NCI-H1417 treated with DMSO at 0.1 percent for 48 hours (cell line): ENCODE measurements around the gene OR5M8.

Experiments used
- DNase-seq: peaks from one replicate; lab custom pipeline; 2025; lab: John Stamatoyannopoulos, UW

OR5M8 gene

DNA sequence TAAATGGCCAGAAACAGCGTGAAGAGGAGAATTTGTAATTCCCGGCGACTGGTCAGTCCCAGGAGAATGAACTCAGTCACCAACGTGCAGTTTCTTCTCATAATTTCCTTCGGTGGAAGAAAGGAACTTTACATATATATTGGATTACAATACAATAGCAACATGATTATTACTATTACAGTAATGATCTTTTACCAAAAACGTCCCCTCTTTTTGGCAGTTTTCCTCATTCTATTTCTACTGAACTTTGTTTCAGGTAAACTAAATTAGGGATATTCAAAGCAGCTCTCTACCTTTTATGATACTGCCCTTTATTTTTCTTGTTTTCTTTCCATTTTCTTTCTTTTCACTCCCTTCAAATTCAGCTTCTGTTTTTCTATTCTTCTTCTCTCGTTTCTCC is at the start of gene OR5M8:
Gene OR5M8, minus strand, starts transcription at position 101 of the 400 bp plus-strand sequence. Its CDS starts 0 bp downstream, at position 101.
- DNase-seq = no peak

DNA sequence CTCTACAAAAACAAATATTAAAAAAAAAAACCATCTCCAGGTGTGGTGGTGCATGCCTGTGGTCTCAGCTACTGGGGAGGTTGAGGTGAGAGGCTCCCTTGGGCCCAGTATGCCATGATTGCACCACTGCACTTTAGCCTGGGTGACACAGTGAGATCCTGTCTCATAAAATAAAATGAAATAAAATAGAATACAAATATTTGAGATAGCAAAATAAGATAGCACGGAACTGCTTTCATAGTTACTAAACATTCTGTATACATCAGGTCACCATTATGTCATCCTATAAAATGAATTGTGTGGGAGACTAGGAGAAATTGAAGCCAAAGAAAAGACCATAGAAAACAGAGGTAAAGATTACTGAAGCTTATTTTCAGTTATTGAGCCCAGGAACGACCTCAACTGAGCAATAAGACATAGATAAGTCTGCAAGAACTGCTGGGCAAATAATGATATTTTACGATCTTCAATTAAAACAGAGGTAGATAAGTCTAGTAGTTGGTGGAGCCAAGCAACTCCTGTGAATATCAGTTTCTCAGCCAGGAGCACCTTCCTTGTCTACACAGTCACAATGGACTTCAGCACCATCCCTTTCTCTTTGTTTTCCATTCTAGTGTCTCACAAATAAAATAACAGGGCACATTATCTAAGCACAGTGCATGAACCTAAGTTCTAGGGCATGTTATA is 42.0 kb upstream of the OR5M8 start:
- no peak for DNase-seq

GRCh38 chr11:56531856-56532255 is 40.7 kb upstream of the OR5M8 start:
- DNase-seq = no peak

- DNase-seq = no peak
Measured at GRCh38 chr11:56522008-56522407, 30.8 kb upstream of the OR5M8 start.

- no peak for DNase-seq
Measured at GRCh38 chr11:56513280-56513679, 22.1 kb upstream of the OR5M8 start.

GRCh38 chr11:56509439-56509838 is 18.3 kb upstream of the OR5M8 start:
- no peak for DNase-seq

GRCh38 chr11:56497010-56497409 is 5.8 kb upstream of the OR5M8 start:
- no peak for DNase-seq

GRCh38 chr11:56495117-56495516 is 3.9 kb upstream of the OR5M8 start:
- no peak for DNase-seq

GRCh38 chr11:56486801-56487200 is 4.4 kb downstream of the OR5M8 start:
- no peak for DNase-seq

DNA sequence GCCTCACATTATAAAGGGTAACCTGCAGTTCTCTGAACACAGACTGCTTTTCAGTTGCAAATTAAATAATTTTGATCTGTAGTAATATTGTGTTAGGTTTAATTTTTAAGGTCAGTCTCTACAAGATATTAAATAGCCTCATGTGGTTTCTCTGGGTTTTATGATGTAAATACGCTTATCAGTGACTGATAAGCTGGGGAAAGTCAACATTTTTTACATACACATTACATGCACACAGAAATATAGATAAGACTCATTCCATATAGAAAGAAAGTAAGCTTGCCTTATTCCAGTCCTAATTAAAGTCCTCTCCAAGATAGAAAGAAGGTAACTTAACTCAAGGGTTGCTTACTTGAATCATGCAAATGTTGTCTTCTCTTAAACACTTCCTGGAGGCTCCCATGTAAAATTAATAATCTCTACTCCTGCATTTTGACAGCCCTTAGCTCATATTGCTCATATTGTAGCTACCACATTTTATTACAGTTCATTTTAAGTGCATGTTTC is 16.4 kb downstream of the OR5M8 start:
- no peak for DNase-seq

- DNase-seq = no peak
Measured at GRCh38 chr11:56473252-56473651, 17.9 kb downstream of the OR5M8 start, which contains the start of gene OR5M3. TSS of gene OR5M3 (minus strand) at chr11:56473352. CDS start at chr11:56470497, 2,855 bp downstream.

DNA sequence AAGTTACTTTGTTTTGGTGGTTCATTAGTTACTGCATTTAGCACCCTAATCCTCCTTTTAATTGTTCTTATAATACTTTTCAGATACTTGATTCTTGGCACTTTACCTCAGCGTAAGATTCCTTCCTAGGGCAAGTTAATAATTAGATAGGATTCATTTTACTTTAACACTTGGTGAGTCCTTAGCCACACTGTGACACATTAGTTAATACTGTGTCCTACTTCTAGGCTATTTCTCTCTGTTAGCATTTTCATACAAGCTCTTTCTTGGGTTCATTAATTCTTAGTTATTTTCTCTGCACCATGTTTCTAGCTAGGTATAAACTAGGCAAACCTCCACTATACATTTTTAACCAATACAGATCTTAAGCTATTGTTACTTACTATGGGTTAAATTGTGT is 34.1 kb downstream of the OR5M8 start:
- no peak for DNase-seq

DNA sequence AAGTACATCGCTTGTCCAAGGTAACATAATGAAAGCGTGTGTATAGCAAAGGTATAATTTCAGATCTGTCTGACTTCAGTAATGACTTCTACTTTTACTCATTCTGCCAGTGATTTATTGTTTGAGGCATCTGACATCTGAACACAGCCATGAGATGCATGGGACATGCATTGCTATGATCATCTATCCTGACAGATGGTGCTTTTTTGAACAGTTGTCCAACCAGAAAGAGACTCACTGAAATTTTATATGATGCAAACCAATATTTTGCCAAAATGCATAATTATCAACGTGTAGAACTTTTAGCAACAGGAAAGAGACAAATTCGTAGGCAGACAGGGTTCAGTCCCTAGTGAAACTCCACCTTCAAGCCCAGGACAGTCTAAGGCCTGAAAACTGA is 37.6 kb downstream of the OR5M8 start:
- DNase-seq = no peak
